B cell (primary cell): ENCODE results near the gene PLPP4.

Experiments used
- CTCF ChIP-seq: fragments of 200-600 bp; IDR thresholded peaks from one replicate; pipeline ENCODE4 v1.8.0; 2022; ENCODE audit warnings: antibody characterized with exemption, mild to moderate bottlenecking
- EZH2 ChIP-seq: IDR thresholded peaks from 2 replicates; pipeline ENCODE4 v1.6.1; 2012; ENCODE audit warnings: borderline replicate concordance, low read depth, mild to moderate bottlenecking, moderate library complexity, low read length; ENCODE audit not compliant: insufficient read depth, poor library complexity, severe bottlenecking

- TF ChIP-seq EZH2 (no peak), CTCF (no peak)
These were observed 49.6 kb downstream of the PLPP4 start for GRCh38 chr10:120506674-120507073.
